GM19438 (cell line): ENCODE measurements around the gene INSYN1.

Source experiments
- ATAC-seq: cut with Tn5 transposase; IDR thresholded peaks from one replicate; pipeline ENCODE4 v1.9.1; 2021; ENCODE audit warnings: low read depth; ENCODE audit not compliant: unreplicated experiment

The INSYN1 gene

DNA sequence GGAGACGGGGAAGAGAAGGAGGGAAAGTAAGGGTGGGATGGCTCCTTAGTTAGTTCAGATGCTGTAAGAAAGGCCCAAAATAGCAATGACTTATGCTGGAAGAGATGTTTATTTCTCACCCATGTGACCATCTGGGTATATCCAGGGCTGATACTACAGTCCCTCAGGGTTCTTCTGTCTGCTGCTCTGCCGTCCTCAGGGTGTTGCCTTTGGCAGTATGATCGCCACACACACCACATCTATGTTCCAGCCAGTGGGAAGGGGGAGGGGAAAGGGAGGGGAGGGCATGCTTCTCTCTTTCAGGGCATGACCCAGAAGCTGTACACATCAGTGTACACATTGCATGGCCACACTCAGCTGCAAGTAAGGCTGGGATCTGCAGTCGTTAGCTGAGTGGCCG is 58.7 kb downstream of the INSYN1 start:
- no peak for ATAC-seq

DNA sequence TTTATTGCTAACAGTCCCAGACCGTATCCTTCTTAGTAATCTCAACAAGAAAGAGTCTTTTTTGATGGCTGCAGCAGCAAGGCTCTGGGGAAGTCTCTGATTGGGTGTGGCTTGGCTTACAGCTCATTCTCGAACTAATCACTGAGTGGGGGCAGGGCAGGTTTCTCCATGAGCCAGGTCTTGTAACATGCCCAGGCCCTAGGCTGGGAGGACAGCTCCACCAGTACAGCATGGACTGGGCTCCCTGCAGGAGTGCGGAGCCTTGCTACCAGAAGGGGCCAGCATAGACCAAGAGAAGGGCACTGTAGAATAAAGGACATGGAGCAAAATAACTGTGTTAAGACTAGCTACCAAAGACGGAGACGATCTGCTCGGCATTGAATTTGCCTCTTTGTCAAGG is 61.8 kb downstream of the INSYN1 start:
- no peak for ATAC-seq

DNA sequence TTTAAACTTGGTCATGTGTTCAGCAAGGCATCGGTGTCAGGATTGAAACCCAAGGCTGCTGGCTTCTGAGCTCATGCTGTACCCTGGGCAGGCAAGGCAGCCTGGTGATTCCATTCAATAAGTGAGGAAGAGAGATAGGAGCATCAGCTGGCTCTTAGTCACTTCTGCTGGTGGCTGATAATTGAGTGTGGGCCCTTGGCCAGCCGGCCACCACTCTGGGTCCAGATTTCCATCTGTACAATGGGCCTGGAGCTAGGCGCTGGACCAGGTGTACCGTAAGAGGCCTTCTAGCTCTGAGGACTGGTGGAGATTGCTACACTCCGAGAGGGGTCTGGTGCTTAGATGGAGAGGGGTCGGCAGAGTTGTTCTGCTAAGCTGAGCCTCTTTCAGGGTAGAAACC is 64.7 kb downstream of the INSYN1 start:
- no peak for ATAC-seq

DNA sequence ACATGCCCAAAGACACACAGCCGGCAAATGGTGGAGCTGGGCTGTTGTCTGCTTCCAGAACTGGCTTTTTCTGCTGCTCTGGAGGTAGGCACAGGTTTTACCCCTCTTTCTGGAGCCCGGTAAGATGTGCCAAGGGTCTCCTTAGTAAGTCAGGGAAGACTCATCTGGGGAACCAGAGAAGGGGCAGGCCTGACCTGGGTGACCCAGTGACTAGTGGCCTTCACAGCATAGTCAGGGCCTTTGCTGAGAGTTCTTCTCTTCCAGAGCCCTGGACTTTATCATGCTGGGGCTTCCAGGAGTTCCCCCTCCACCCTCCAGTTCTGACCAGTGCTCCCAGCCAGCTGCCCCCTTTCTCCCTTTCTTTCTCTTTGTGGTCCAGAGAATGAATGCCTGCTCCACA is 65.8 kb downstream of the INSYN1 start:
- ATAC-seq, result no peak

DNA sequence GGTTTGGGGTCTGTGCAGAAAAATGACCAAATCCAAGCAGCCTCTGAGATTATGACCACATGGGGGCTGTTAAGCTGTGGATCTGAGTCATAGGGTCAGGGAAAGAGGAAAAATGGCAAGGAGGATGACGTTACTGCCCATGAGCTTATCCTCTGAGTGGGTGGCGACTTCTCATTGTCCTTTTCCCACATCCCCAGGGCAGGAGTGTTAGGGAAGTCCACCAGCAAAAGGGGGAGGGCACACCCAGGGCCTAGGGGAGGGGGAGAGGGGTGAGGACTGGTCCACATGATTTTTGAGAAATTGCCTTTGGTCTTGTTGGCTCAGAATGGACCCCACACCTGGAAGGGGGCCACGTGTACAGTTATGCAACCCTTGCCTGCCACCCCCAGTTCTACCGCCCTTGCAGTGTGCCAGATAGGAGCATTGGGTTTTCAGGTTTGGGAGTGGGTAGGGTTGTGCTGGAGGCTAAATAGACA is 66.3 kb downstream of the INSYN1 start:
- no peak for ATAC-seq

DNA sequence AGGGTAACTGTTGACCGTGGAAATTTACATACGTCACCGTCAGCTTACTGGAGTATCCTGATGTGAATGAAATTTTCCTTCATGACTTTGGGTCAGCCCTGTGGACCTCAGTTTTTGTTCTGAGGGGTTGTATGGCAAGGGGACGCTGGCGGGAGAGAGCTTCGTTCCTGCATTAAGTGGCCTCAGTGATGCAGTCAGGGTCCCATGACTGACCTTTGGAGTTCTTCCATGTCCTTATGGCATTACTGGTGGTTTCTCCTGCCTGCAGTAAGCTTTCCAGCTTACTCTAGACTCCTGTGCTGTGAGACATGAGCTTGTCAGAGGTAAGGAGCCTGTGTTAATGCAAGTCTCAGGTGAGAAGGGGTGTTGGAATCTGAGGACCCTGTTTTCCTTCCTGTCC is 67.2 kb downstream of the INSYN1 start:
- no peak for ATAC-seq
